Activated CD4-positive, alpha-beta T cell treated with anti-CD3 and anti-CD28 coated beads, Interleukin-2, amount 50 U/mL, for 48 hours (primary cell): Measurements from ENCODE around the gene UBP1.
A peak's percentile ranks its signal among the peaks of the same experiment; 100 is the strongest.
"Not testable (repeated sequence)": the region's sequence is repeated elsewhere in the genome, so short reads cannot be mapped to it uniquely, and the experiment has no call there.

ENCODE experiments used
- DNase-seq, 2 experiments: peaks; one replicate each; pipeline ENCODE4 v3.0.0-alpha.2; 2020

The UBP1 gene

DNA sequence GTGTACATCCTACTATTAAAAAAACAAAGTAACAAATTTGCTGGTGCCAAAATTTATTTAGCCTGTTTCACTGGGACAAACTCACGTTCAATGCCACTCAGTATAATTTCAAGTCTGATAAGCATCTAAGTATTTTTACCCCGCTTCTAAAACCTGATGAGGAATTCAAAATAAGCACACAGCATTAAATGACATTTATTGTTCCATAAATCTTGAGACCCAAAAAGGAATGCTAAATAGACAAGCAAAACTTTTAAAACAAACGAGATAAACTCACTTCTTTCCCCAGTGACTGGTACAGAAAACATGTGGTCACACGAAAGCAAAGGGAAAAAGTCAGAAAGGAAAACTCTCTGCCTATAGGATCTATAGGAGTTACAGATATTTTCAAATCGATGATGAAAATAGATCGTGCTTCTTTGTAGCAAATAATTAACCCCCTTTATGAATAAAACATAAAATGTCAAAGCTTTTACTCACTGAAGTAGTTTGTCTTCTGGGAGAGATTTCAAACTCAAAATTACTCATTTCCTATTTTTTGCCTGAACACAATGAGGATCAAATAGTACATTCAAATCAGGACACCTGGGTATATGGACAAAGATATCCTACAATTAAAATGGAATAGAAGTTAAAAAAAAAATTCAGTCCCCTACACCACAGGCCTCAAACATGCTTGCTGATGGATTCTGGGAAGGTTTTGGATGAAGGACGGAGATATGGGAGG lies 51.7 kb downstream of the UBP1 start:
- DNase-seq, result no peak

- no peak for DNase-seq
These were observed 53.6 kb downstream of the UBP1 start for GRCh38 chr3:33386631-33387030.

GRCh38 chr3:33385423-33385822 lies 54.8 kb downstream of the UBP1 start:
- peak; percentile 44 to 61 for DNase-seq

GRCh38 chr3:33383951-33384350 lies 56.3 kb downstream of the UBP1 start:
- DNase-seq, result no peak

GRCh38 chr3:33380653-33381052 lies 59.6 kb downstream of the UBP1 start:
- no peak for DNase-seq

GRCh38 chr3:33377931-33378330 lies 62.3 kb downstream of the UBP1 start:
- DNase-seq, result no peak

- no peak for DNase-seq
These were observed 62.7 kb downstream of the UBP1 start for GRCh38 chr3:33377489-33377888.

GRCh38 chr3:33373082-33373437 lies 67.1 kb downstream of the UBP1 start:
- DNase-seq, result no peak

GRCh38 chr3:33372218-33373081 lies 67.8 kb downstream of the UBP1 start:
- DNase-seq, result peak; percentile 51 to 54

DNA sequence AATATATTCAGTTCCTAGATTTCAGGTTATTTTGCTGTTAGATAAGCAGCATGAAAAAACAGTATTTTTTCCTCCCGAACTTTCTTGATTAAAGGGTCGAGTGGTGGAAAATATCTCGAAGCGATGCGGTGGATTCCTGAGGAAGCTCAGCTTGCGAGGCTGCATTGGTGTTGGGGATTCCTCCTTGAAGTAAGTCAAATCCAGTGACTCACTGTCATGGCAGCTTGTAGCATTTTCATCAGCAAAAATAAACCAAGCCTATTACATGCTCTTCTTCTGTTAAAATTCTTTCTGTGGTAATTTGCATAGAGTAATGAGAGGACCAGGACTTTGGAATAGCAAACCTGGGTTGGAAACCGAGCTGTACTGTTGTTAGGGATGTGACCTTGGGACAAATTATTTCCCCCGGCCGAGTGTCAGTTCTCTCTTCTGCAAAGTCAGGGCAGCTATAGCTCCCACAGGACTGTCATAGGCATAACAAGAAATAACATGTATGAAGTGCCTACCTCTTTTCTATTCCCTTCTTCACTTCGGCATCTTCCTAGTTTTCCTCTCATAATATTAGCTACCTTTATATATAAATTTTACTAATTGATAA lies 75.6 kb downstream of the UBP1 start:
- no peak for DNase-seq

GRCh38 chr3:33364060-33364459 lies 76.1 kb downstream of the UBP1 start:
- DNase-seq, result no peak

- no peak for DNase-seq
These were observed 76.9 kb downstream of the UBP1 start for GRCh38 chr3:33363113-33363800.

DNA sequence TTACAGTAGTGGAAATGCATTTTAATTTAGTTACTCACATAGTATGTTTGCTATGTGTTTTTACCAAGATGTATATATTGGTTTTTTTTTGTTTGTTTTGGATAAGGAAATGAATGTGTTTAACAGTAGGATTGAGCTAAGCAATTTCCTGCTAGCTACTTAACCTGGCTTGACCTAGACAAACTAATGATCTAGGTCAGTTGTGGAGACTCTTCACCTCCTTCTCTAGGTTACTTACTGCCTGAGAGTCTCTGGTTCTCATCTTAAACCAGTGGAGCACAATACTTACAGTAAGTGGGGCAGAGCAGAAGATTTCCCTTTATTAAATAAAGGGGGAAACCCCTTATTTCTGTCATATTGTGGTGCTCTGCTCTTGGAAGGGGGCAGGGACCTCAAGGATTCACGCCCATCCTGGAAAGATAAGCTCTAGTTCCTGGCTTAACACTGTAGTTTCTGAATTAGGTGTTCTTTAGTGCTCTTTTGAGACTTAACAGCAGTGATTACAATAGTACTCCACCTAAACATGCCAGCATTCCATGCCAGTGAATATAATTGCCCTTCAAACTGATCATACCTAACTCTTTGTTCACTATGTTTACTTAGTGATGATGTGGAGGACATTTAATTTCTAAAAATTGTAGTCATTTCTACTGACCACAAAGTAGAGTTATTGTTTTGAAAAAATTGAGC lies 79.9 kb downstream of the UBP1 start:
- DNase-seq, result no peak

GRCh38 chr3:33358172-33358781 lies 81.9 kb downstream of the UBP1 start:
- no peak for DNase-seq

GRCh38 chr3:33355611-33356010 lies 84.6 kb downstream of the UBP1 start:
- no peak for DNase-seq

DNA sequence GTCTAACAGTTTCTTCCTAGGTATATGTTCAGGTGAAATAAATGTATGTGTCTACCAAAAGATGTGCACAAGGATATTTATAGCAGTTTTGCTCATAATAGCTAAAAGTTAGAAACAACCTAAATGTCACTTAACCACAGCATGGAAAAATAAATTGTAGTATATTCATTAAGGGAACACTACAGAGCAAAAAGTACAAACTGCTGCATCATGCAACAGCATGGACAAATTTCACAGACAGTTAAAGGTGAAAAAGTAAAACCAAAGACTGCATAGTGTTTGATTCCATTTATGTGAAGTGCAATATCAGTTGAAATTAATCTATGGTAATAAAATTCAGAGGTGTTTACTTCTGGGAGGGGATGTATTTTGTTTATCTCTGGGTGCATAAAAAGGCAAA lies 100.4 kb downstream of the UBP1 start:
- no peak for DNase-seq

DNA sequence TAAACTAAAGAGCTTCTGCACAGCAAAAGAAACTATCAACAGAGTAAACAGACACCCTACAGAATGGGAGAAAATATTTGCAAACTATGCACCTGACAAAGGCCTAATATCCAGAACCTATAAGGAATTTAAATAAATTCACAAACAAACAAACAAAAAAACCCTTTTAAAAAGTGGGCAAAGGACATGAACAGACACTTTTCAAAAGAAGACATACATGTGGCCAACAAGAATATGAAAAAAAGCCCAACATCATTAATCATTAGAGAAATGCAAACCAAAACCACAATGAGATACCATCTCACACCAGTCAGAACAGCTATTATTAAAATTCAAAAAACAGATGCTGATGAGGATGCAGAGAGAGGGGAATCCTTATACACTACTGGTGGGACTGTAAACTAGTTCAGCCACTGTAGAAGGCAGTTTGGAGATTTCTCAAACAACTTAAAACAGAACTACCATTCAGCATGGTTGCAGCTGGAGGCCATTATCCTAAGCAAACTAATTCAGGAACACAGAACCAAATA lies 101.2 kb downstream of the UBP1 start:
- not testable (repeated sequence) for DNase-seq
